B cell (primary cell): ENCODE measurements around the gene UGT2B10. TPM values are rescaled to one million over a fixed set of nuclear protein-coding genes. Genes with fewer than 3 reads are reported as not detected.

ENCODE experiments used
- ATAC-seq: fragments of 200-7000 bp; cut with Tn5 transposase; one replicate; pipeline ENCODE4 v1.10.0; 2021; ENCODE audit warnings: low read depth, mild to moderate bottlenecking, moderate number of reproducible peaks, moderate library complexity
- CTCF ChIA-PET: fragments of 350-600 bp; sonication (Branson Sonifier 250); formaldehyde crosslinking; loops from one replicate; lab custom pipeline; 2021; ENCODE audit warnings: antibody characterized with exemption, inconsistent platforms; lab: Charles Lee
- POLR2A ChIA-PET: fragments of 350-600 bp; sonication (Branson Sonifier 250); formaldehyde crosslinking; loops from one replicate; lab custom pipeline; 2021; ENCODE audit warnings: antibody characterized with exemption; lab: Charles Lee
- DNase-seq: peaks from one replicate; pipeline ENCODE4 v3.0.0; 2013
- H2AFZ ChIP-seq: 2 replicates; pipeline ENCODE4 v1.6.1; 2012; ENCODE audit warnings: mild to moderate bottlenecking, low read depth, low read length; ENCODE audit not compliant: insufficient read depth, poor library complexity, severe bottlenecking
- H3K27ac ChIP-seq, 2 donors: 1 replicate in 1 of 2; 2 replicates in 1 of 2; pipeline ENCODE4 v1.5.1; 2012 to 2013; ENCODE audit warnings: low read length in 2 of 2, mild to moderate bottlenecking in 2 of 2, moderate library complexity in 1 of 2
- H3K27me3 ChIP-seq, 4 experiments: fragments of 200-600 bp in 1 of 4; sonication (generic) in 1 of 4; replicated peaks in 1 of 4; 1 replicate in 2 of 4; 2 replicates in 2 of 4; pipeline versions ENCODE4 v1.6.1 to v1.7.0; 2013 to 2016; ENCODE audit warnings: low read length in 3 of 4, mild to moderate bottlenecking in 2 of 4, mixed read lengths in 1 of 4, moderate library complexity in 1 of 4; ENCODE audit not compliant: insufficient read depth in 4 of 4, control insufficient read depth in 3 of 4; ENCODE audit errors: control extremely low read depth in 1 of 4
- H3K36me3 ChIP-seq, 2 experiments: replicated peaks in 1 of 2; 1 replicate in 1 of 2; 2 replicates in 1 of 2; pipeline versions ENCODE4 v1.6.1 to v1.7.1; 2013; ENCODE audit warnings: low read length in 1 of 2; ENCODE audit not compliant: insufficient read depth in 2 of 2, control insufficient read depth in 1 of 2; ENCODE audit errors: control extremely low read depth in 1 of 2, extremely low read depth in 1 of 2
- H3K4me1 ChIP-seq, 2 donors: fragments of 200-600 bp in 1 of 2; sonication (generic) in 1 of 2; 1 replicate in 1 of 2; 2 replicates in 1 of 2; pipeline versions ENCODE4 v1.5.1 to v1.6.1; 2013 to 2017; ENCODE audit warnings: low read length in 2 of 2; ENCODE audit not compliant: control insufficient read depth in 2 of 2, insufficient read depth in 2 of 2
- H3K4me2 ChIP-seq: replicated peaks from 2 replicates; pipeline ENCODE3; 2012; ENCODE audit warnings: mild to moderate bottlenecking, low read depth, low read length; ENCODE audit not compliant: poor library complexity, severe bottlenecking
- H3K4me3 ChIP-seq, 5 experiments: fragments of 200-600 bp in 1 of 5; sonication (generic) in 1 of 5; 1 replicate in 3 of 5; 2 replicates in 2 of 5; pipeline versions ENCODE4 v1.5.1 to v1.7.0; 2011 to 2016; ENCODE audit warnings: low read length in 4 of 5, mild to moderate bottlenecking in 4 of 5, low read depth in 2 of 5, control low read depth in 1 of 5, moderate library complexity in 1 of 5; ENCODE audit not compliant: insufficient read depth in 1 of 5; ENCODE audit errors: control extremely low read depth in 1 of 5, extremely low read depth in 1 of 5
- H3K79me2 ChIP-seq: fragments of 200-600 bp; sonication (generic); one replicate; pipeline ENCODE4 v1.6.0; 2016; ENCODE audit warnings: low read length; ENCODE audit not compliant: control insufficient read depth, insufficient read depth
- H3K9ac ChIP-seq: fragments of 200-600 bp; sonication (generic); 2 replicates; pipeline ENCODE4 v1.6.1; 2017; ENCODE audit warnings: mild to moderate bottlenecking, low read length, moderate library complexity
- H3K9me3 ChIP-seq, 3 donors: one replicate each; pipeline versions ENCODE4 v1.6.1 to v1.7.1; 2013; ENCODE audit warnings: low read length in 2 of 3; ENCODE audit not compliant: control insufficient read depth in 2 of 3, insufficient read depth in 1 of 3; ENCODE audit errors: control extremely low read depth in 1 of 3
- H4K20me1 ChIP-seq: 2 replicates; pipeline ENCODE4 v1.6.0; 2012; ENCODE audit warnings: mild to moderate bottlenecking, low read length; ENCODE audit not compliant: insufficient read depth, control insufficient read depth, poor library complexity, severe bottlenecking
- H3K27ac Mint-ChIP-seq: one replicate; pipeline ENCODE4 v1.8.0; 2021; ENCODE audit warnings: mixed read lengths
- H3K27me3 Mint-ChIP-seq: one replicate; pipeline ENCODE4 v1.8.0; 2021; ENCODE audit warnings: mixed read lengths
- H3K4me1 Mint-ChIP-seq: one replicate; pipeline ENCODE4 v1.8.0; 2021; ENCODE audit warnings: mixed read lengths
- H3K4me3 Mint-ChIP-seq: one replicate; pipeline ENCODE4 v1.8.0; 2021; ENCODE audit warnings: mixed read lengths
- H3K9me3 Mint-ChIP-seq: one replicate; pipeline ENCODE4 v1.8.0; 2022; ENCODE audit warnings: mixed read lengths; ENCODE audit not compliant: insufficient read depth
- CTCF ChIP-seq: fragments of 200-600 bp; IDR thresholded peaks from one replicate; pipeline ENCODE4 v1.8.0; 2022; ENCODE audit warnings: antibody characterized with exemption, mild to moderate bottlenecking
- EZH2 ChIP-seq: IDR thresholded peaks from 2 replicates; pipeline ENCODE4 v1.6.1; 2012; ENCODE audit warnings: borderline replicate concordance, low read depth, mild to moderate bottlenecking, moderate library complexity, low read length; ENCODE audit not compliant: insufficient read depth, poor library complexity, severe bottlenecking
- WGBS: methylation state at CpG from one replicate; pipeline ENCODE4 v1.1.5; 2013; ENCODE audit warnings: missing lambda C conversion rate; ENCODE audit not compliant: insufficient coverage; 5-methylcytosine and 5-hydroxymethylcytosine counted together
- intact Hi-C: fragments of 100-400 bp; cut with micrococcal nuclease; formaldehyde crosslinking; loops from one replicate; pipeline ENCODE4 v1.10.0; 2022
- polyA plus RNA-seq: library from polyadenylated mRNA; depleted of rRNA; stranded (reverse); fragments of >200 nt; gene quantifications from 2 replicates; pipeline ENCODE4 v1.2.3, GENCODE V29; 2012
- total RNA-seq, 2 donors: library from RNA; stranded (reverse); fragments of 120-200 nt in 1 of 2; gene quantifications; 1 replicate in 1 of 2; 2 replicates in 1 of 2; pipeline versions ENCODE4 v1.2.3 to v1.2.4, GENCODE V29; 2013 to 2022

The UGT2B10 gene
- total and polyA plus RNA-seq, 2 donors (not counting 1 experiment from before 2014, with no cell fraction given): not detected

- Histone ChIP-seq H3K4me3 (no peak overlapping the region), H3K4me1 (no peaks in the 10 kb centered on the region), H3K4me2 (no peak overlapping the region), H3K27ac (no peak overlapping the region), H3K27me3 (no peaks in the 10 kb centered on the region), H3K9me3 (no peaks in the 10 kb centered on the region), H3K9ac (no peak overlapping the region), H2AFZ (no peak overlapping the region), H4K20me1 (no peaks in the 10 kb centered on the region), H3K36me3 (no peaks in the 10 kb centered on the region), H3K79me2 (no peaks in the 10 kb centered on the region)
- DNase-seq: no peak
- Mint-ChIP-seq H3K9me3 (no peaks in the 10 kb centered on the region), H3K4me1 (no peaks in the 10 kb centered on the region), H3K27ac (no peak overlapping the region), H3K4me3 (no peak overlapping the region), H3K27me3 (no peaks in the 10 kb centered on the region)
- no peak for ATAC-seq
- ChIA-PET CTCF (interaction anchor here (1.2 kb wide), 1 partner anchor 8 kb away, joined by 3 read pairs; no protein-coding TSS in a partner anchor), POLR2A (no interaction called here)
- WGBS: no CpG with 5 or more reads among the region's 3 CpGs
- intact Hi-C loops: no loop called here
- TF ChIP-seq CTCF: no peak
- TF ChIP-seq EZH2: no peak
Measured at GRCh38 chr4:68872643-68873502, 57.1 kb downstream of the UGT2B10 start.

GRCh38 chr4:68874507-68874906, 58.7 kb downstream of the UGT2B10 start:
- no peaks in the 10 kb centered on the region for H3K4me1 Mint-ChIP-seq
- H3K9ac ChIP-seq: no peak overlapping the region
- TF ChIP-seq EZH2 (no peak), CTCF (no peak)
- DNase-seq: no peak
- intact Hi-C loops: no loop called here
- H3K4me3 ChIP-seq: no peak overlapping the region
- no peak overlapping the region for H3K27ac ChIP-seq
- no peak overlapping the region for H3K27ac Mint-ChIP-seq
- no peaks in the 10 kb centered on the region for H3K9me3 Mint-ChIP-seq
- H3K9me3 ChIP-seq: no peaks in the 10 kb centered on the region
- no peaks in the 10 kb centered on the region for H3K27me3 Mint-ChIP-seq
- H4K20me1 ChIP-seq: no peaks in the 10 kb centered on the region
- no peaks in the 10 kb centered on the region for H3K4me1 ChIP-seq
- CTCF ChIA-PET: no interaction called here
- ATAC-seq: no peak
- H3K4me2 ChIP-seq: no peak overlapping the region
- H3K4me3 Mint-ChIP-seq: no peak overlapping the region
- H2AFZ ChIP-seq: no peak overlapping the region
- no peaks in the 10 kb centered on the region for H3K79me2 ChIP-seq
- no peaks in the 10 kb centered on the region for H3K27me3 ChIP-seq
- POLR2A ChIA-PET: no interaction called here
- no peaks in the 10 kb centered on the region for H3K36me3 ChIP-seq
